Left forelimb (tissue), 1 donor: ENCODE measurements around the gene GRN.
"Not testable (repeated sequence)": the region's sequence is repeated elsewhere in the genome, so short reads cannot be mapped to it uniquely, and the experiment has no call there.

Experiments used
- DNase-seq: peaks from one replicate; pipeline ENCODE4 v3.0.0-alpha.2; 2018; ENCODE audit warnings: low spot score

The GRN gene

GRCh38 chr17:44361292-44362260, 16.5 kb downstream of the GRN start:
- no peak for DNase-seq

GRCh38 chr17:44362459-44362948, 17.4 kb downstream of the GRN start:
- DNase-seq, result no peak

GRCh38 chr17:44362949-44363612, 18.0 kb downstream of the GRN start:
- no peak for DNase-seq

- DNase-seq, result peak; percentile 88
Measured at GRCh38 chr17:44363613-44364159, 18.6 kb downstream of the GRN start, which contains the start of gene FAM171A2. FAM171A2 (minus strand) TSS chr17:44363853; CDS start chr17:44363714, 139 bp downstream.

GRCh38 chr17:44365051-44365450, 19.9 kb downstream of the GRN start:
- not testable (repeated sequence) for DNase-seq

- no peak for DNase-seq
Measured at GRCh38 chr17:44367231-44367979, 22.3 kb downstream of the GRN start.

GRCh38 chr17:44368391-44369243, 23.5 kb downstream of the GRN start:
- DNase-seq, result not testable (repeated sequence)

GRCh38 chr17:44369414-44370023, 24.4 kb downstream of the GRN start:
- DNase-seq, result not testable (repeated sequence)

- no peak for DNase-seq
Measured at GRCh38 chr17:44372036-44372435, 26.9 kb downstream of the GRN start.

GRCh38 chr17:44374306-44375195, 29.4 kb downstream of the GRN start:
- no peak for DNase-seq

GRCh38 chr17:44375196-44376017, 30.3 kb downstream of the GRN start:
- no peak for DNase-seq

GRCh38 chr17:44376124-44376523, 31.0 kb downstream of the GRN start:
- no peak for DNase-seq

- no peak for DNase-seq
Measured at GRCh38 chr17:44376779-44377178, 31.7 kb downstream of the GRN start.

GRCh38 chr17:44378171-44378705, 33.1 kb downstream of the GRN start:
- DNase-seq, result no peak

- DNase-seq, result no peak
Measured at GRCh38 chr17:44379887-44380286, 34.8 kb downstream of the GRN start.

- no peak for DNase-seq
Measured at GRCh38 chr17:44380767-44381166, 35.7 kb downstream of the GRN start.

GRCh38 chr17:44381810-44382305, 36.8 kb downstream of the GRN start:
- DNase-seq, result no peak

GRCh38 chr17:44382917-44383316, 37.8 kb downstream of the GRN start:
- DNase-seq, result no peak
